HL-60 (cell line): ENCODE data around the gene FOXO6.

Experiments
- TF ChIP-seq, protein P1 (sequence below): IDR thresholded peaks from one replicate; pipeline ENCODE4 v1.5.1; 2011; ENCODE audit warnings: low read length, control low read depth, inconsistent platforms; ENCODE audit not compliant: insufficient read depth
- TF ChIP-seq, protein P2 (sequence below): IDR thresholded peaks from 2 replicates; pipeline ENCODE4 v1.6.1; 2012; ENCODE audit warnings: low read depth; ENCODE audit not compliant: insufficient replicate concordance

DNA sequence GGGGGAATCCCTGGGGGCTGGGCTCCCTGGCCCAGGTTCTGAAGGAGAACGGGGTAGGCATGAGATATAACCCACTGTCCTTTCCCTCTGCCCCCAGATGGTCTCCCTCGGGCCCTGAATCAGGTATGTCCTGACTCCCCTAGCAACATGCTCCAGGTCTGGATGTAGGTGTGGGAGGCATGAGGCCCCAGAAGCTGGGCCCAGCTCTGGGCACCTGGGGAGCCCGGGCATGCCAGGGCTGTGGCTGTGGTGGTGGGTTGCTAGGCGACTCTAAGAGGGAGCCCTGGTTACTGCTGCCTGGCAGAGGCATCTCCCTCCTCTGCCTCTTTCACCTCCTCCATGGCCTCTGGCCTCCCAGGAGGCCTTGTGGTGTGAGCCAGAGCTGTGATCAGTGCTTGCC, 16.2 kb downstream of the FOXO6 start:
- TF ChIP-seq, protein P1, sequence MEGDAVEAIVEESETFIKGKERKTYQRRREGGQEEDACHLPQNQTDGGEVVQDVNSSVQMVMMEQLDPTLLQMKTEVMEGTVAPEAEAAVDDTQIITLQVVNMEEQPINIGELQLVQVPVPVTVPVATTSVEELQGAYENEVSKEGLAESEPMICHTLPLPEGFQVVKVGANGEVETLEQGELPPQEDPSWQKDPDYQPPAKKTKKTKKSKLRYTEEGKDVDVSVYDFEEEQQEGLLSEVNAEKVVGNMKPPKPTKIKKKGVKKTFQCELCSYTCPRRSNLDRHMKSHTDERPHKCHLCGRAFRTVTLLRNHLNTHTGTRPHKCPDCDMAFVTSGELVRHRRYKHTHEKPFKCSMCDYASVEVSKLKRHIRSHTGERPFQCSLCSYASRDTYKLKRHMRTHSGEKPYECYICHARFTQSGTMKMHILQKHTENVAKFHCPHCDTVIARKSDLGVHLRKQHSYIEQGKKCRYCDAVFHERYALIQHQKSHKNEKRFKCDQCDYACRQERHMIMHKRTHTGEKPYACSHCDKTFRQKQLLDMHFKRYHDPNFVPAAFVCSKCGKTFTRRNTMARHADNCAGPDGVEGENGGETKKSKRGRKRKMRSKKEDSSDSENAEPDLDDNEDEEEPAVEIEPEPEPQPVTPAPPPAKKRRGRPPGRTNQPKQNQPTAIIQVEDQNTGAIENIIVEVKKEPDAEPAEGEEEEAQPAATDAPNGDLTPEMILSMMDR = no peak
- TF ChIP-seq, protein P2, sequence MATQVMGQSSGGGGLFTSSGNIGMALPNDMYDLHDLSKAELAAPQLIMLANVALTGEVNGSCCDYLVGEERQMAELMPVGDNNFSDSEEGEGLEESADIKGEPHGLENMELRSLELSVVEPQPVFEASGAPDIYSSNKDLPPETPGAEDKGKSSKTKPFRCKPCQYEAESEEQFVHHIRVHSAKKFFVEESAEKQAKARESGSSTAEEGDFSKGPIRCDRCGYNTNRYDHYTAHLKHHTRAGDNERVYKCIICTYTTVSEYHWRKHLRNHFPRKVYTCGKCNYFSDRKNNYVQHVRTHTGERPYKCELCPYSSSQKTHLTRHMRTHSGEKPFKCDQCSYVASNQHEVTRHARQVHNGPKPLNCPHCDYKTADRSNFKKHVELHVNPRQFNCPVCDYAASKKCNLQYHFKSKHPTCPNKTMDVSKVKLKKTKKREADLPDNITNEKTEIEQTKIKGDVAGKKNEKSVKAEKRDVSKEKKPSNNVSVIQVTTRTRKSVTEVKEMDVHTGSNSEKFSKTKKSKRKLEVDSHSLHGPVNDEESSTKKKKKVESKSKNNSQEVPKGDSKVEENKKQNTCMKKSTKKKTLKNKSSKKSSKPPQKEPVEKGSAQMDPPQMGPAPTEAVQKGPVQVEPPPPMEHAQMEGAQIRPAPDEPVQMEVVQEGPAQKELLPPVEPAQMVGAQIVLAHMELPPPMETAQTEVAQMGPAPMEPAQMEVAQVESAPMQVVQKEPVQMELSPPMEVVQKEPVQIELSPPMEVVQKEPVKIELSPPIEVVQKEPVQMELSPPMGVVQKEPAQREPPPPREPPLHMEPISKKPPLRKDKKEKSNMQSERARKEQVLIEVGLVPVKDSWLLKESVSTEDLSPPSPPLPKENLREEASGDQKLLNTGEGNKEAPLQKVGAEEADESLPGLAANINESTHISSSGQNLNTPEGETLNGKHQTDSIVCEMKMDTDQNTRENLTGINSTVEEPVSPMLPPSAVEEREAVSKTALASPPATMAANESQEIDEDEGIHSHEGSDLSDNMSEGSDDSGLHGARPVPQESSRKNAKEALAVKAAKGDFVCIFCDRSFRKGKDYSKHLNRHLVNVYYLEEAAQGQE = no peak
